ENCODE measurements around the gene CDH23.

The CDH23 gene

DNA sequence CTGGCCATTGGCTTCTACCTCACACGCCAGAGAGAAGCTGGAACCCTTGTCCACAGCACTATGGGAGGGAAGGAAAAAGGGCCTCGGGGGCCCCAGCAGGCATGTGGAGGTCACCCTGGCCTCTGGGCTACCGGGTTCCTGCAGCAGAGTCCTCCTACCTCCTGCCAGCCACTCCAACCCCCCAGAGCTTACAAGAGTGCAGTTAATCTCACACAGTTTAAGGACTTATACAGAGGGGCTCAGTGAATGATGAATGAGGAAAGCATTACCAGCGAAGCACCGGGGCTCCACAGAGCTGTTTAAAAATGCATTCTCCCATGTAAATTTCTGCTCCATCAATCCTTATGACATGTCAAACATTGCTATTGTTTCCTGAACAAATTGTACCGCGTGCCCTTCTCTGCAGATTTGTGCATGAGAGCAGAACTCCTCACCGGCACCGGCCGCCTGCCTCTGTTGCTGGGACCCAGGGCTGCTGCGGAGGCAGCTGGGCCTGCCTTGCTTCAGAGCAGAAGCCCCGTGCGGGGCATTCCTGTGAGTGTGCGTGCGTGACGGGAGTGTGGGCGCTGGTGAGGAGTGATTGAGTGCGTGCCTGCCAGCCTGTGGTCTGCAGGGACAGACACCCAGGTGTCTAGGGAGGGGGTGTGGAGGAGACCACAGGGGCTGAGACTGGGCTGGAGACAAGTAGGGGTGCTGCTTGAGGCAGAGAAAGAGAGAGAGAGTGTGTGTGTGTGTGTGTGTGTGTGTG, 270.1 kb downstream of the CDH23 start:
- FAIRE-seq = no peak
- DNase-seq (ENCODE audit: insufficient read length, low spot score) = no peak

DNA sequence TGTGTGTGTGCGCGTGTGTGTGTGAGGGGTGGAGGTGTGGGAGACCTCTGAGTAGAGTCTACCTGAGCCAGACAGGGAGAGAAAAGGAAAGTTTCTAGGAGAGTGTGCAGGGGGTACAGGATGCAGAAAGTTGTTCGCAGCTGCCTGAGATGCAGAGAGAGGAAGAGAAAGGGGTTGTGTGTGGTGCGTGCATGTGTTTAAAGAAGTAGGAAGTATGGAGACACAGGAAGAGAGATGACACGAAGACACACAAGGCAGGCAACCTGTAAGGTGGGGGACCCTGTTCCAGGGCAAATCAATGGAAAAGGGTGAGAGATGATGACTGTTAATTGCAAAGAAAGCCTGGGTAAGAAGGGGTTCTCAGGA, 270.6 kb downstream of the CDH23 start:
- no peak for DNase-seq (ENCODE audit: insufficient read length, low spot score)

DNA sequence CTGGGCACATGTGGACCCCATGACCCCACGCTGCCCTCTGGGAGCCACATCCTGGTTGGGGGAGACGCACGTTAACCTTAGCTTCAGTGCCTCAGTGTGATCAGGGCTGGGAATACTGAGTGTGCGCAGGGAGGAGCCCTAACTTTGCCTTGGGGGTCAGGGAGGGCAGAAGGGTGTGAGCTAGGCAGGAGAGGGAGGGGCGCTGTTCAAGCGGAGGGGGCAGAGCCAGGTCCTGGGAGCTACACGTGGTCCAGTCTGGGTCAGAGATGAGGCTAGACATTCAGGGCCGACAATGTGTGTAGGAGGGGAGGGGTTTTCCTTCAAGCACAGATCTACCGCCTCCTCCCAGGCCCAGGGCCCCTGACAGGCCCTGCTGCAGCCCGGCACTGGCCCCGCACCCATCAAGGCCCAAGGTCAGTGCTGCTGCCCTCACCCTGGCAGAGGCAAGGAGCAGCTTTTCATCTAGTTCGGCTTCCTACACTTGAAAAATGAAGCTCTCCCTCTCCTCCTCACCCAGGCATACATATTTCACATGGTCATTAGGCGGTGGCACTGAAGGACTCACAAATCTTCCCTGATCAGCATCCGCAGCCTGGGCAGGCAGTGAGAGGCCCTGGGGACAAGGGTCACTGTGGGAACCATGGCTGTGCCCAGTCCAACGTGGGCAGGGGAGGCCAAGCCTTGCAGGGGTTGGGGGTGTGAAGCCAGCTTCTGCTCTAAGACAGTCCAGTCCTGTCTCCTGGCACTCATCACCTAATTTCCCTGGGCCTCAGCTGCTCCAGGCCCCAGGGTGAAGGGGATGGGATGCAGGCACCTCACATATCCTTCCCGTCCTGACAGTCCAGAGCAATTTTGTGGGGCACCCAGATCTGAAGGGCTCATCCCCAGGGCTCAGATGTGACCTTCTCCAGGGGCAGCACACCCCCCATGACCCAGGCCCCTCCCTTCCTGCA, 275.6 kb downstream of the CDH23 start:
- FAIRE-seq (no peak), DNase-seq (ENCODE audit: insufficient read length, low spot score) (no peak)

More for the DNA sequence above, 270.6 kb downstream of the CDH23 start:
- FAIRE-seq = peak; percentile 31

DNA sequence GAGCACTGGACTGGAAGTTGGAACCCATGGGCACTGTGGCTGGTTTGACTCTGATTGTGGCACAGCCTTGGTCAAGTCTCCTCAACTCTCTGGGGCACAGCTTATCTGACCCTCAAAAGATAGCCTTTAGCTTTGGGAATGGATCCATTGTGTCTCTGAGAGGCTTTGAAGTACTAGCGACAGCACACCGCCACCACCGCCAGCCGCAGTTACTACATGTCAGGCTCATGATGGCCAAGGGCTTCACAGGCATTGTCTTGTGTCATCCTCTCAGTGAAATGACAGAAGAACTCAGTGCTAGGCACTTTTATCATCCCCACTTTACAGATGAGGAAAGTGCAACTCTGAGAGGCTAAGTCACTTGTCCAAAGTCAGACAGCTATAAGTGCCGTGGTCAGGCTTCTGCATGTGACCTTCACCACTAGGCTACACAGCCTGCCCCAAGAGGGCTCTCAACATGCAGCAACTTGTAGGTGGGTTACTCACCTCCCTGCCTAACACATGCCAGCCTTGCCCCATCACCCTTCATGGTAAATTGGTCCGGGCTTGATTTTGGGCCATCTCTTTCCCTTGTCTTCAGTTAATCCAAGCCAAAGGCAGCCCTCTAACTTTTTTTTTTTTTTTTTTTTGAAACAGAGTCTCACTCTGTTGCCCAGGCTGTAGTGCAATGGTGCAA, 278.7 kb downstream of the CDH23 start:
- DNase-seq (ENCODE audit: insufficient read length, low spot score) = no peak
- FAIRE-seq = no peak

DNA sequence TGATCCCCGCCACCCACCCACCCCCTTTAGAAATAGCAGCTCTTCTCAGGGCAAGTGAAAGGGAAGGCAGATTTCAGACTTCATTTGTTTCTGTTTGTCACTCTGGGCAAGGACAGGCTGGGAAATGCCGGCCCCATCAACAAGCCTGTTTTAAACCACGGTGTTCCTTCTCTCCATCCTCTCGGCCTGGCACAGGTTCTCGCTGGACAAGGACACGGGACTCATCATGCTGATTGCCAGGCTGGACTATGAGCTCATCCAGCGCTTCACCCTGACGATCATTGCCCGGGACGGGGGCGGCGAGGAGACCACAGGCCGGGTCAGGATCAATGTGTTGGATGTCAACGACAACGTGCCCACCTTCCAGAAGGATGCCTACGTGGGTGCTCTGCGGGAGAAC, 280.5 kb downstream of the CDH23 start:
- DNase-seq (ENCODE audit: insufficient read length, low spot score) (no peak), FAIRE-seq (no peak)

DNA sequence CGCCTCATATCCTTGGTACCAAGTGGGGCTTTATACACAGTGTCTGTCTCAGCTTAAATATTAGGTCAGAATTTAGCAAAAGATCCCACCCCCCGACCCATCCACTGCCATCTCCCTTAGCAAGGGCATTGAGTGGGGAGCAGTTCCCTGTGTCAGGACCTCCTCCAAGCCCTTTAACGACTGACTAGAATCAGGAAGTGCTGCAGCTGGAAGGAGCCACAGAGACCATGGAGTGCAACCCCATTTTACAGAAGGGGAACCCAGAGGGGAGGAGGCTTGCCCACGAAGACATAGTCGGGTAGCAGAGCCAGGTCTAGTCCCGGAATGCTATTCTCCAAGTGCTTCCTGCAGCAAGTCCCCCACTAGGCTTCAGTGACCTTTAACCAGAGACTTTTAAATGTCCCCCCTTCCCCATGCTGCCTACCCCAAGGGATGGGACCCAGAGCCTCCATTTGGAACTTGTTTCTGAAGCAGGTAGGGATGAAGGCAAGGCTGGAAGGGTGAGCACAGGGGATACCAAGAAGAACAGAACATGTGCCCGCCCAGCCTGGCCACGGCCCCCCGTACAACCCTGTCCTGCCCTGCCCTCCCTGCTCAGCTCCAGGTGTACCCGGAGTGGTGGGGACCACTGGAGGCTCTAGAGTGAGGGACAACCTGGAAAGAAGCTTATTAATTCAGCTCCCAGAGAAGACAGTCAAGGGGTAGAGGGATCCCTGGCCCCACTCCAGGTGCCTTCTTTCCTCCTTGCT, 281.5 kb downstream of the CDH23 start:
- DNase-seq (ENCODE audit: insufficient read length, low spot score) (no peak), FAIRE-seq (no peak)

DNA sequence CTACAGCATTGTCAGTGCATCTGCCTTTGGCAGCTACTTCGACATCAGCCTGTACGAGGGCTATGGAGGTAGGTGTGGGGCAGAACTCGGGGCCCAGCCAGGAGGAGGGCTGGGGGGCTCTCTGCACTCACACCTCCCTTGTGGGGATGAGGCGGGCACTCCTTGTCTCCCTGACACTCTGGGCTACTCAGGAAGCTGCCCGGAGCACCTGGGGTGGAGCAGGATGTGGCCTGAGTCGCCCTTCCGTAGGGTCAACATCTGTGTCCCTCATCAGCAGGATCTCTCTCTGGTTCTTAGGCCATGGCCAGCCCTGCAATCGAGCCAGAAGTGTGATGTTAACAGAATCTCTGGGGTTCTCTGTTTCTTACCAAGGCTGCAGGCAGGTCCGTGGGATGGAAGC, 282.7 kb downstream of the CDH23 start:
- FAIRE-seq = no peak
- no peak for DNase-seq (ENCODE audit: insufficient read length, low spot score)

DNA sequence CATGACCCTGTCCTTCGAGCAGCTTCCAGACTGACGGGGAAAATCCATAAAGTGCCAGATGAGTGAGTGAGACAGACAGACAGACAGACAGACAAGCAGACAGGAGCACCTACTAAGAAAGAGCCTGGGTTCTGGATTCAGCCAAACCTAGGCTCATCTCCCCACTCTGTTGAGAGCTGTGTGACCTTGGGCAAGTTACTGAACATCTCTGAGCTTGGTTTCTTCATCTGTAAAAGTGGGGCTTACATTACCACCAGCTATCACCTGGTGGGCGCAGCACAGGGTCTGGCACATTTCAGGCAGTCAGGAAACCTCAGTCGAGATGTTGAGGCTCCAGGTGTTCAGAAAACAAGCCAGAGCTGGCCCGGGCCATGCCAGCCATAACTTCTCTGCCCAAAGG, 285.3 kb downstream of the CDH23 start:
- FAIRE-seq (no peak), DNase-seq (ENCODE audit: insufficient read length, low spot score) (no peak)

DNA sequence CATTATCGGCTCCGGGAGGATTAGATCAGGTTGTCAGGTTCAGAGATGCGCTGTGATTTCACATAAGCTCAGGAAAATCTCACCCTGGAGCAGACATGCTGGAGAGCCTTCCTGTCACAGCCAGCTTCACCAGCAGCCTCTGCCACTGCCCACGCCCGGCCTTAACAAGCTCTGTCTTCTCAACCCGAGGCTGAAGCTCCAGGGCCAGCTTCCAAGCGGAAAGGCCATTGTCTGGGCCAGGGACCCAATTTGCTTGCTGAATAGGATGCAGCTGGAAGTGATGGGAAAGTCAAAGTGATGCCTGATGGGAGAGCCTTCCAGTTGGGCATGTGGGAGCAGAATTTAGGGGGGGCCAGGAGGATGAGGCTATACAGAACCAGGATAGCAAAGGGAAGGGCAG, 286.6 kb downstream of the CDH23 start:
- DNase-seq (ENCODE audit: insufficient read length, low spot score) (no peak), FAIRE-seq (no peak)

DNA sequence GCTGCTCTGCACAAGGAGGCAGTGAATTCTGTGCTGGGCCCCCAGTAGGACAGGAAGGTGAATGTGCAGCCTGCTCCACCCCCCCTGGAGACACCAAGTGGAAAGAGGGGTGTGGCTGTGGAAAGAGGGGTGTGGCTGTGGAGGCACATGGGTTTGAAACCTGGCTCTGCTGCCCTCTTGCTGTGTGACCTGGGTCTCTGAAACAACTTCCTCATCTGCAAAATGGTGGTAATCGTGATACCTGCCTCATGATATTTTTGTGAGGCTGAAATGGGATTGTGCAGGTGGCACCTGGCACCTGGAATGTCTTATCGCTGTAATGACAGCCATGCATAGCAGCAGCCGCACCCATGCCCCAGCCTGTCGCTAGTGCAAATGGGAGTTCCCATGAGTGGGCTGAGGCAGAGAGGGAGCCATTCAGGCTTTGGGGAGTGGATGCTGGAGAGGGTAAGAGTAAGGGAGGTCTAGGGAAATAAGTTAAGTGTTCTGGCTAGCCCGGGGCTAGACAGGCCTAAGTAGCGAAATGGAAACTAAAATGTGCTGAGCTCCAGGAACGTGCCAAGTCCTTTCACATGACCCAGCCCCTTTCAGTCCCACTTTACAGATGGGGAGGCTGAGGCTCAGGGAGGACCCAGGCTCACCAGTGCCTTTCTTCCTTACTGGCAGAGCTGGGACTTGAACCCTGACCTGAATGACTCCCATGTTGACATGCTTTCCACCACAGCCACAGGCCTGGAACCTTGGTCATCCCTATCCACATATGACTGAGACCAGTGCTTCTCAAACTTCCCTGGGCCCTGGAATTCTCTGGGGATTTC, 287.8 kb downstream of the CDH23 start:
- no peak for FAIRE-seq
- no peak for DNase-seq (ENCODE audit: insufficient read length, low spot score)

DNA sequence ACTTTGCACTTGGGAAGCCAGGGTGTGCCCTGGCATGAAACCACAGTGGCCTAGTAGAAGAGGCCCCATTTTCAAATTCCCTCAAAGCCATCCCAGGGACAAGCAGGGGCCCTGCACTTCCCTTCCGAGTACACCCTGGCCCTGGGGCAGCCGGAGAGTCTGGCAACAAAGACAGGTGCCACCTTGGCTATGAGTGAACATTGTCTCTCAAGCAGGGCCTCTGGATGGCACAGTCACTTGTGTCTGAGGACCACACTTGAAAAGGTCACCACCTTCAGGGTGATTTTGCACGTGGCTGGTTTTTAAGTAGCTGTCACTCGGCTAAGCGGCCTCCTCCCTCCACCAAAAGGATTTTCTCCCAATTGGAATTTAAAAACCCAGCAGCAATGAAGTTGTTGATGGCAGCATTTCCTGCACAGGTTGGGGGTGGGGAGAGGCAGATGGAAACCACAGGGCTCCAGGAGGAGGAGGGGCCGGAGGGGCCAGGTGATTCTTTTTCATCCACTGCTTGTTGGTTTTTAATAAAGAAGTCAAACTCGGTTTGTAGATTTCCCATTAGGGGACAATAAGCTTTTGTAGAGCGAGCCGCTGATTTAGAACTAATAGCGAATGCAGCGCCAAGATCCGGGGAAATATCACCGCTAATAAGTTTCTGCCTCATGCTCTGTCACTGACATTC, 289.0 kb downstream of the CDH23 start:
- FAIRE-seq = no peak
- no peak for DNase-seq (ENCODE audit: insufficient read length, low spot score)

DNA sequence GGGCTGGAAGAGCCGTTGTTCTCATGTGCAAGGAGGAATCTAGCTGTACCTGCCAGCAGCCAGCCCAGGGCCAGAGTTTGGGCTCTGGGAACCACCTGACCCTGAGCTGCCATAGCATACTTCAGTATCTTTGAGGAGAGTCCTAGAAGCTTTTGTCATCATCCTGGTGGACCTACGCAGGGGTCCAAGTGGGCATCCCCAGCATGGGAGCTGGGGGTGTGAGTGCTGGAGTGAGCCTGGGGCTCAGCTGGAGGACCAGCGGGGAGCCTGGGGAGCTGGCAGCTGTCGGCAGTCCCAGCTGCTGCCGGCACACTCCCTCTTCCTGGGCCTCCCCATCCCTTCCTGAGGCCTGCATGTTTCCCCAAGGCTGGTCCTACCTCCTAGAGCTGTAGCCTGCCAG, 290.4 kb downstream of the CDH23 start:
- FAIRE-seq (no peak), DNase-seq (ENCODE audit: insufficient read length, low spot score) (no peak)

DNA sequence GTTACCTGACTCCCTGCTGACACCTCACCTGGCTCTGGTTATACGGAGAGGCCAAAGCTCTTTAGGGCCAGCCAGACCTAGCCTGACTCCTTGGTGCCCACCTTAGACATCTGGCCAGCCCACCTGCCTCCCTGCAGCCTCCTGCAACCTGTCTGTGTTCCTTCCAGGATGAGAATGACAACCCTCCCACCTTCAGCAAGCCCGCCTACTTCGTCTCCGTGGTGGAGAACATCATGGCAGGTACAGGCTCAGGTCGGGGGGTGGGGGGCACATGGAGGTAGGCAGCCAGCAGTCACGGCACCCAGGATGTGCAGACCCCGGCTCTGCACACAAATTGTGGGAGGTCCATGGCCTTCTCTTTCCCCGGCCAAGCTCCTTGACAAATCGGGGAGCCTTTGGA, 290.8 kb downstream of the CDH23 start:
- DNase-seq (ENCODE audit: insufficient read length, low spot score) (no peak), FAIRE-seq (no peak)

DNA sequence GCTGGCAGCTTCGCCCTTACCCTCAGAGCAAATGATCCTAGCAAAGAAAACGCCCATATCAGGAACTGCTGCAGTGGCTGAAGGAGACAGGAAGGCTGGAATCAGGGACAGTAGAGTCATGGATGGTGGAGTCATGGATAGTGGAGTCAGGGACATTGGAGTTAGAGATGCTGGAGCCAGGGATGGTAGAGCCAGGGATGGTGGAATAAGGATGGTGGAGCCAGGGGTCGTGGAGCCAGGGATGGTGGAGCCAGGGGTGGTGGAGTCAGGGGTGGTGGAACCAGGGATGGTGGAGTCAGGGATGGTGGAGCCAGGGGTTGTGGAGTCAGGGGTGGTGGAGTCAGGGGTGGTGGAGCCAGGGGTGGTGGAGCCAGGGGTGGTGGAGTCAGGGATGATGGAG, 291.5 kb downstream of the CDH23 start:
- DNase-seq (ENCODE audit: insufficient read length, low spot score) (no peak), FAIRE-seq (no peak)

DNA sequence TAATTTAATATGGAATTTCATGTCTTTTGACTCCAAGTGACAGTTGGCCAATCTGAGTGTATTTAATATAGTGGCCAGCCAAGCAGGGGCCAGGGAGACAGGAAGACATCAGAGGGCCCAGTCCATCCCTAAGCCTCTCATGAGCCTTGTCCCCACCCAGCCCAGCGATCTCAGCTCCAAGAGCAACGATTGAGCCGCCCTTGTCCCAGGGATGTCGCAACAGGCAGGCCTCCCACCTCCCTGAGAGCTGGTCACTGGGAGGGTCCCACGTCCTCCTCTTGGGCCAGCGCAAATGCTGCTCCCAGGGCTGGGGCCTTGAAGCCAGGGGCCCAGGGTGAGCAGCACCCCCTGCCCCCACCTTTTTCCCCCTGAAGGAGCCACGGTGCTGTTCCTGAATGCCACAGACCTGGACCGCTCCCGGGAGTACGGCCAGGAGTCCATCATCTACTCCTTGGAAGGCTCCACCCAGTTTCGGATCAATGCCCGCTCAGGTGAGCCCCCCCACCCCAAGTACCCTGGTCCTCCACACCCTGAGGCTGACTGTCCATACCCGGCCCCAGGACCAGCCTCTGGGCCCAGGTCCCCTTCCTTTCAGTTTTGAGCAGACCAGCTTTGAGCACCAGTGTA, 293.5 kb downstream of the CDH23 start:
- FAIRE-seq (no peak), DNase-seq (ENCODE audit: insufficient read length, low spot score) (no peak)

DNA sequence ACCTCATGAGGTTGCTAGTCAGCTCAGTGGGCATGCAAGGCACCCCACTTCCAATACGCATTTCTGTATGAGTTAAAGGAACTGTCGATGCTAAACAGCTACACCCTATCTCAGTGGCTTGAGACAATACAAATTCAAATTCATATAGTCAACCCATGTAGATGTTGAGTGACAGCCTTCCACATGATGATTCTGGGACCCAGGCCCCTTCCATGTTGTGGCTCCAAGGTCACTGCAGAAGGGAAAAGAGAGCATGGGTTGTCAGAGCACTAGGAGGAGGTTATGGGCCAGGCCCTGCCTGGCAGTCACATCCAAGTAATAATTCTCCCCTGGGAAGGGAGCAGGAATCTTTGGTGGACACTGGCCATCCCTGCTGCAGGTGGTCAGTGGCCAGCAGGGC, 294.7 kb downstream of the CDH23 start:
- FAIRE-seq (no peak), DNase-seq (ENCODE audit: insufficient read length, low spot score) (no peak)

DNA sequence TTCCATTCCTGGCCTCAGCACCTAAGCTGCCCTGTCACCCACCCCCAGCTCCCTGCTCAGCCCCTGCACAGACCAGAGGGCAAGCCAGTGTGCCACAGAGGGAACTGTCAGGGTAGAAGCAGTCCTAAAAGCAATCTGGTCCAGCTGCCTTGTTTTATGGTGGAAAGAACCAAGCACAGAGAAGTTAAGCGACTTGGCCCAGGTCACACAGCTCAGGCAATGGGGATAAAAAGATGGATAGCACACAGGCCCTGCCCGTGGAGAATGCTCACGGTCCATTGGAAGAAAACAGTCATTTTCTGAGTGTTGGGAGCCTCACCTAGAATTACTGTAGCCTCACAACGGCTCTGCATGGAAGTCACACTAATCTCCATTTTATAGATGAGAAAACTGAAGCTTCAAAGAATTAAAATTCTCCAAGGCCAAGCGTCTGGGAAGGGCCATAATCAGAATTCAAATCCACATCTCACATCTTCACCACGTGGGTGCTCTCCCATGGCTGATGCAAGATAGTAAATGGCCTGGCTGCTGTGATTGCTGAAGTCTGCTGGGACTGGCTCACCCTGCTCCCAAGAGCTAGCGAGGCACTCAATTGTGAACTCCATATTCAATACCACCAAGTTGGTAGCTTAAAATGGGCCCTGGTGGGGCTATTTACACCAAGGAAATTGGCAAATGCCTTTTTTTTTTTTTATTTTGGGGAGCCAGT, 296.0 kb downstream of the CDH23 start:
- DNase-seq (ENCODE audit: insufficient read length, low spot score) (no peak), FAIRE-seq (no peak)

DNA sequence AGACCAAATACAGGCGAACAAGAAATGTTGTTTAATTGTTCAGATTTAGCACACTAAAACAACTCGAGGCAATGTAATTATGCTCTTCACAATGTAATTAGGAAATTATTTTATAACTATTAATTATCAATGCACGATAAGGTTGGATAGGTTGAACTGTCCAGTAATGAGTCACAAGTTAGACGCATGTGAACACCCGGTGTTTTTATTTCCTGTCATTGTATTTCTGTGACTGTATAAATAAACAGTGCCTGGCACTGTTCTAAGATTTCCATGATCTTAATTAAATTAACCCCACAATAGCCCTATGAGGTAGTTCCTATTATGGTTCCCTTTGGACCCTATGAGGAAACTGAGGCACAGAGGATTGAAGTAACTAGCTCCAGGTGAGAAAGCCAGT, 296.7 kb downstream of the CDH23 start:
- FAIRE-seq = no peak
- DNase-seq (ENCODE audit: insufficient read length, low spot score) = no peak
